ENCODE results near the gene S100A9. TPM values are rescaled to one million over a fixed set of nuclear protein-coding genes. Genes with fewer than 3 reads are reported as not detected.

Gene S100A9
- total and polyA plus RNA-seq, 8 donors: 17.0 to 1,552 (median 33.6) TPM

DNA sequence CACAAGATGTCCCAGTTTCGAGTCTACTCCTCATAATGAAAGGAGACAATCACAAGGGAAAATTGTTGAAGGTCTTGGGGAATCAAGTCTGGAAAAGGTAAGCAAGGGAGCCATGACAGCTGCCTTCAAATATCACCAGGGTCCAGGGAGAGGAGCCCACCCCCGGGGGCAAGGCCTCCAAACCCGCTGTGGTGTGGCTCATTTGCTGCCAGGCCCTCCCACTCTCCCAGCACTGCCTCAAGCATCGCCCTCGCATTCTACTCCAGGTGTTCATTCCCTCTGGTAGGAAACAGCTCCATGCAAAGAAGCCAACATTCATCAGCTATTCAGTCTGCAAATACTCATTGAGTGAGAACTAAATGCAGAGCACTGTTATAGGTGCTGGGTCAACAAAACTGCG lies 8.6 kb downstream of the S100A9 start:
- intact Hi-C loops (cut with DNase I): no loop called here
- TF ChIP-seq, protein P1, sequence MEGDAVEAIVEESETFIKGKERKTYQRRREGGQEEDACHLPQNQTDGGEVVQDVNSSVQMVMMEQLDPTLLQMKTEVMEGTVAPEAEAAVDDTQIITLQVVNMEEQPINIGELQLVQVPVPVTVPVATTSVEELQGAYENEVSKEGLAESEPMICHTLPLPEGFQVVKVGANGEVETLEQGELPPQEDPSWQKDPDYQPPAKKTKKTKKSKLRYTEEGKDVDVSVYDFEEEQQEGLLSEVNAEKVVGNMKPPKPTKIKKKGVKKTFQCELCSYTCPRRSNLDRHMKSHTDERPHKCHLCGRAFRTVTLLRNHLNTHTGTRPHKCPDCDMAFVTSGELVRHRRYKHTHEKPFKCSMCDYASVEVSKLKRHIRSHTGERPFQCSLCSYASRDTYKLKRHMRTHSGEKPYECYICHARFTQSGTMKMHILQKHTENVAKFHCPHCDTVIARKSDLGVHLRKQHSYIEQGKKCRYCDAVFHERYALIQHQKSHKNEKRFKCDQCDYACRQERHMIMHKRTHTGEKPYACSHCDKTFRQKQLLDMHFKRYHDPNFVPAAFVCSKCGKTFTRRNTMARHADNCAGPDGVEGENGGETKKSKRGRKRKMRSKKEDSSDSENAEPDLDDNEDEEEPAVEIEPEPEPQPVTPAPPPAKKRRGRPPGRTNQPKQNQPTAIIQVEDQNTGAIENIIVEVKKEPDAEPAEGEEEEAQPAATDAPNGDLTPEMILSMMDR (IDR thresholded peaks at IDR 0.05): no peak
- no peaks in the 10 kb centered on the region for H3K36me3 ChIP-seq
- no peaks in the 10 kb centered on the region for H3K9me3 ChIP-seq
- no peak for DNase-seq
- H3K27ac ChIP-seq: peak overlapping the region in 1 of 2 donors; percentile 94
- no peak overlapping the region for H3K4me3 ChIP-seq
- no peak for ATAC-seq
- H3K27me3 ChIP-seq: no peaks in the 10 kb centered on the region
- peaks cover 0 to 77% of the 10 kb centered on the region in 2 donors for H3K4me1 ChIP-seq

DNA sequence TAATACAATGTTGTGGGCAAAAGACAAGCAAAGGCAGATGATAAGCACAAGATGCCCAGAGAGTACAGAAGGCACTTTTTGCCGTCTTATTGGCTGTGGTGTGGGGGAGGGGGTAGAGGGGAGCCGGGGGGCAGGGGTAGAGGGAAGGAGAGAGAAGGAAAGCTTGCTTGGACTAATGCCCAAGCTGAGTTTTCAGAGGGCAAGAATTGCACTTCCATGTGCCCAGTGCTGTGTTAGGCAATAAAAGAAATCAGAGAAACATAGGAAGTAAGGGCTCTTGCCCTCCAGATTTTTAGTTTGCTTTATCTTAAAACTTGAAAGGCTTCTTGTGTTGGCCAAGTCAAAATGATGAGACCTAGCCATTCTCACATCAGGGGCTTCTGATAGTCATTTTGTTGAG lies 9.4 kb downstream of the S100A9 start:
- DNase-seq: no peak
- Histone ChIP-seq H3K27ac (peak overlapping the region; percentile 0 to 94), H3K4me1 (peaks cover 0 to 71% of the 10 kb centered on the region in 2 donors), H3K27me3 (no peaks in the 10 kb centered on the region), H3K4me3 (no peak overlapping the region), H3K36me3 (no peaks in the 10 kb centered on the region), H3K9me3 (no peaks in the 10 kb centered on the region)
- TF ChIP-seq, protein P1 (IDR thresholded peaks at IDR 0.05): no peak
- ATAC-seq: no peak
- intact Hi-C loops (cut with DNase I): no loop called here

DNA sequence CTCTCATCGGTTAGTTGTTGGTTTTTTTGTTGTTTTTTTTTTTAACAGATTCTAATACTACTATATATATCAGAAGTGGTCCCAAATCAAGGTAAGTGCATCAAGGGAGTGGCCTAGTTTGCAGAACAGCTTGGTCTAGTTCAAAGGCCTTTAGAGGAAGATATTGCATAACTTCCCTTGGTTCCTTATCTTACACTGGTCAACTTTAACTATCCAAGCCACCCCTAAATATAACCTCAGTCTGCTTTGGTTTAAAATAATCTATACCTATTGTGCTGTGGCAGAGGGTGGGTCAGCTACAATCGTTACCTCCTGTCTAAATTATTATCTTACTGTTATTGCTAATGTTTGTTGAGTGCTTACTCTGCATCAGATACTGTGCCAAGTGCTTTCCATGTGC lies 10.8 kb downstream of the S100A9 start:
- TF ChIP-seq, protein P1 (IDR thresholded peaks at IDR 0.05): no peak
- peak; percentile 76 for ATAC-seq
- Histone ChIP-seq H3K9me3 (no peaks in the 10 kb centered on the region), H3K27me3 (no peaks in the 10 kb centered on the region), H3K4me1 (peaks cover 0 to 61% of the 10 kb centered on the region in 2 donors), H3K27ac (peak overlapping the region in 1 of 2 donors; percentile 94), H3K36me3 (no peaks in the 10 kb centered on the region), H3K4me3 (no peak overlapping the region)
- intact Hi-C loops (cut with DNase I): no loop called here
- DNase-seq: no peak

DNA sequence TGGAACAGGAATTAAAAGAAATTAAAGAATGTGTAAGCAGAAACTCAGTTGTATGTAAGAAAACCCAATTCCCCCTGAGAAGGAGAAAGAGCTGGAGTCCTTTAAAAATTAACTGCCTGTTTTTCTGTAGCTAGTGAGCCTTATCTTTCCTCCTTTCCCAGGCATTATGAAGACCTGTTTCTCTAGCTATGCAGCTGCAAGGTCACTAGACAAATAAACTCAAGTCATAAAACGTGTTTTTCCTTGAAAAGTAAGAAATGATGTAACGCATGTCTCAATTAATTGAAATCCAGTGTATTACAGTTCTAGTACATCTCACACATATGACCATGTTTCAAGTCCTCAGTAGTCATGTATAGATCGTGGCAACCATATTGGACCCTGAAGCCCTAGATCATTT lies 12.5 kb downstream of the S100A9 start:
- no peak overlapping the region for H3K27ac ChIP-seq
- H3K4me3 ChIP-seq: no peak overlapping the region
- no peak for DNase-seq
- intact Hi-C loops (cut with DNase I): no loop called here
- no peaks in the 10 kb centered on the region for H3K9me3 ChIP-seq
- no peak for ATAC-seq
- no peaks in the 10 kb centered on the region for H3K27me3 ChIP-seq
- H3K36me3 ChIP-seq: no peaks in the 10 kb centered on the region
- TF ChIP-seq, protein P1 (IDR thresholded peaks at IDR 0.05): no peak
- H3K4me1 ChIP-seq: peaks cover 0 to 62% of the 10 kb centered on the region in 2 donors

DNA sequence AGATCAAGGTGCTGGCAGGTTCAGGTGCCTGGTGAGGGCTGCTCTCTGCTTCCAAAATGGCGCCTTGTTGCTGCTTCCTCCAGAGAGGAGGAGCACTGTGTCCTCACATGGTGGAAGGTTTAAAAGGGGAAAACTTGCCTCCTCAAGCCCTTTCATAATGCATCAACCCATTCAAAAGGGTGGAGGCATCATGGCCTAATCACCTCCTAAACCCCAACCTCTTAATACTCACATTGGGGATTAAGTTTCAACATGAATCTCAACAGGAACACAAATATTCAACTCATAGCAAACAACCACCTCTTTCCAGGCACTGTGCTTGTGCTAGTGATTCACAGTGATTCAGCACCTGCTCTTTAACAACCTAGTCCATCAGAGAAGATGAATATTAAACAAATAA lies 13.6 kb downstream of the S100A9 start:
- intact Hi-C loops (cut with DNase I): no loop called here
- no peaks in the 10 kb centered on the region for H3K9me3 ChIP-seq
- no peaks in the 10 kb centered on the region for H3K36me3 ChIP-seq
- ATAC-seq (no peak), DNase-seq (no peak)
- H3K4me1 ChIP-seq: peaks cover 0 to 63% of the 10 kb centered on the region in 2 donors
- peak overlapping the region in 1 of 2 donors; percentile 85 for H3K27ac ChIP-seq
- TF ChIP-seq, protein P1 (IDR thresholded peaks at IDR 0.05): no peak
- no peaks in the 10 kb centered on the region for H3K27me3 ChIP-seq
- H3K4me3 ChIP-seq: no peak overlapping the region

Data from left lung (tissue), 10 donors.